Measurements from ENCODE around the gene SUSD2. TPM values are rescaled to one million over a fixed set of nuclear protein-coding genes. Genes with fewer than 3 reads are reported as not detected.
"Not testable (repeated sequence)": the region's sequence is repeated elsewhere in the genome, so short reads cannot be mapped to it uniquely, and the experiment has no call there.

SUSD2 gene
- total RNA-seq, 1 donor from 2014 or later = not detected

DNA sequence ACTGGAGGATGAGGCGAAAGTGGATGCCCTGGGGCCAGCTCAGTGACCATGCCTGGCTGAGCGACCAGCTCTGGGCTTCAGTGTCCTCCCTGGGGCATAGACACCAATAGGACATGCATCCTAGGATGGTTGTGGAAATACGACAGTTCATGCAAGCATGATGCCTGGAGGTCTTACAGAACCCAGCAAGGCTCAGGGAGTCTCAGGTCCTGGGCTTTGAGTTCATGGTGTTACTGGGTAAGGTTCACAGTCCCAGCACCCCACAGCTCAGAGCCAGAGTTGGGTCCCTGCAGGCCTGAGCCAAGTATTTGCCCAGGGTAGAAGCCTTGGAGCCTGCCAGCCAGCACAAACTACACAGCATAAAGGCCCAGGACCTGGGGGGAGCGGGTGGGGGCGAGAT, 4.2 kb upstream of the SUSD2 start:
- DNase-seq = no peak

DNA sequence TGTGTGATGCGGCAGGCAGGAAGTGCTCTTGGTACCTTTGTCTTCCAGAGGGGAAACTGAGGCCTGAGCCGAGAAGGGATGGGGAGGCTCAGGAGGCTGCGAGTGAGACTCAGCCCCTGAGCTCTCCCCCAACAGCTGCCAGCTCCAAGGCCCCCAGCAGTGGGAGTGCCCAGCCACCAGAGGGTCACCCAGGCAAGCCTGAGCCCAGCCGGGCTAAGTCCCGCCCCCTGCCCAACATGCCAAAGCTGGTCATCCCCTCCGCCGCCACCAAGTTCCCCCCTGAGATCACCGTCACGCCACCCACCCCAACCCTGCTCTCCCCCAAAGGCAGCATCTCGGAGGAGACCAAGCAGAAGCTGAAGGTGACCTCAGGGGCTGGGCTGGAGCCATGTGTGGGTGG, 3.8 kb upstream of the SUSD2 start:
- no peak for DNase-seq

DNA sequence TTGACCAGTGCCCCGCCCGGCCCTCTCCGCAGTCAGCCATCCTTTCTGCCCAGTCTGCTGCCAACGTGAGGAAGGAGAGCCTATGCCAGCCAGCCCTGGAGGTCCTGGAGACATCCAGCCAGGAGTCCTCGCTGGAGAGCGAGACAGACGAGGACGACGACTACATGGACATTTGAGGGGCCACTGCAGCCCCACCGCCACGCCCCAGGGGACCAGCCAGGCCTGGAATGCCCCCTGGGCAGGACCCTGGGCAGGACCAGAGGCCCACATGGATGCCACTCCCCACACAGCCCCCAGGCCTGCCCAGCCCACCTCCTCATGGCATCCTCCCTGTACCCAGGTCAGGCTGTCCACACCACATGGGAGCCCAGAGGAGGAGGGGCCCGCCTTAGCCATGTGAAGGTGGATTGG, 3.3 kb upstream of the SUSD2 start:
- no peak for DNase-seq

DNA sequence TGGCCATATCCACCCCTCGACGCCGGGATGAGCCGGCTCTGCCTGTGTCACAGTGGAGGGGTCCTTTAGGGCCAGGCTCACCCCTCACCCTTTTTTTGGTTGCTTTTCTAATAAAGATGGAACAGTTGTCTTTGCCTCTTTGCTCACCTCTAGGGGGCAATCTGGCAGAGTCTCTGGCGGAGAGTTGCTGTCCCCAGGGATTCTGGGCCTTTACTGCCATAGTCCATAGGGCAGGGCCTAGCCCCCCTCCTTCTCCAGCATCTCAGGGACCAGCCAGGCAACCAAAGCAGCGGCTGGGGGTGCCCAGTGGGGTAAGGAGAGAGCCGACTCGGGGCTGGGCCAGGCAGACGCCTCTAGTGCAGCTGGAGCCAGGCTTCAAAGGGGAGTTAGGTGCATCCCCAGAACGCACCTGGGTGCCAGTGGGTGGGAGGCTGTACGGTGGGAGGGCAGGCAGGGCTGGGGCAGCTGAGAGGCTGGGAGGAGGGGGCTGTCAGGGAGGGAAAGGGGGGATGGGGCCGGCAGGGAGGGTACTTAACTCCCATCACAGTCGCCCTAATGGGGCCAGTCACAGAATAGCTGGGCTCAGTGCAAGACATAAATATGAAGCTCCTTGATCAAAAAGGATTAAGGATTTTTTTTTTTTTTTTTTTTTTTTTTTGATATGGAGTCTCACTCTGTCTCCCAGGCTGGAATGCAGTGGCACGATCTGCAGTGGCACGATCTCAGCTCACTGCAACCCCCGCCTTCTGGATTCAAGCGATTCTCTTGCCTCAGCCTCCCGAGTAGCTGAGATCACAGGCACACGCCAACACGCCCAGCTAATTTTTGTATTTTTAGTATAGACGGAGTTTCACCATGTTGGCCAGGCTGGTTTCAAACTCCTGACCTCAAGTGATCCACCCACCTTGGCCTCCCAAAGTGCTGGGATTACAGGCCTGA, 2.5 kb upstream of the SUSD2 start:
- DNase-seq = no peak

DNA sequence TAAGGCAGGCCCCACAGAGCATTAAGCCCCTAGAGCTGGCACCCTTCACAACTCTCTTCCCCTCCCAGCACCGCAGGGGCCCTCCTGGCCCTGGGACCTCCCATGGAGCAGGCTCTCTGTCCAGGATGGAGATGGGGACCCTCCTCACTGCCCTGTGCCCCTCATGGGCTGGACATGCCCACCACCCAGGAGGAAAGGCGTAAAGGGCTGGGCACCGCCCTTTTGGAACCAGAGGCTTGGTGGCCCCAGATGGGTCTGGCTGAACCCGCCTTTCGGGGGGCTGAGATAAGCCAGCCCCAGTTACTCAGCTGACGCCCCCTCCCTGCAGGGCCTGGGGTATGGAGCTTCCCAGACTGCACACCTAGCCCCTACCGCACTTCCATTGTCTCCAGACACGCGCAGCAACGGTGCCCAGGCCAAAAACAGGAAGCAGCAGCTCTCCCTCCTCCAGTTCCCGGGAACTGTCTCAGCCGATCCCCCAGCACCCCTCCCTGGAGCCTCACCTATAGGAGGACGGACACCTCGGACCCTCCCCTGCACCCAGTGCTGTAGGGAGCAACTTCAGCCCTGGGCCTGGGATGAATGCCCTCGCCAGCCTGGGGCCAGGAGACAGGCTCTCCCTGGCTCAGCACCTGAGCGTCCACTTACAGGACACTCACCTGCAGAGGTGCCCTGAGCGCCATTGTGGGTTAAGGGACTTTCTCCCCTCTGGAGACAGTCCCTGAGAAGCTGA, 1.6 kb upstream of the SUSD2 start:
- no peak for DNase-seq

DNA sequence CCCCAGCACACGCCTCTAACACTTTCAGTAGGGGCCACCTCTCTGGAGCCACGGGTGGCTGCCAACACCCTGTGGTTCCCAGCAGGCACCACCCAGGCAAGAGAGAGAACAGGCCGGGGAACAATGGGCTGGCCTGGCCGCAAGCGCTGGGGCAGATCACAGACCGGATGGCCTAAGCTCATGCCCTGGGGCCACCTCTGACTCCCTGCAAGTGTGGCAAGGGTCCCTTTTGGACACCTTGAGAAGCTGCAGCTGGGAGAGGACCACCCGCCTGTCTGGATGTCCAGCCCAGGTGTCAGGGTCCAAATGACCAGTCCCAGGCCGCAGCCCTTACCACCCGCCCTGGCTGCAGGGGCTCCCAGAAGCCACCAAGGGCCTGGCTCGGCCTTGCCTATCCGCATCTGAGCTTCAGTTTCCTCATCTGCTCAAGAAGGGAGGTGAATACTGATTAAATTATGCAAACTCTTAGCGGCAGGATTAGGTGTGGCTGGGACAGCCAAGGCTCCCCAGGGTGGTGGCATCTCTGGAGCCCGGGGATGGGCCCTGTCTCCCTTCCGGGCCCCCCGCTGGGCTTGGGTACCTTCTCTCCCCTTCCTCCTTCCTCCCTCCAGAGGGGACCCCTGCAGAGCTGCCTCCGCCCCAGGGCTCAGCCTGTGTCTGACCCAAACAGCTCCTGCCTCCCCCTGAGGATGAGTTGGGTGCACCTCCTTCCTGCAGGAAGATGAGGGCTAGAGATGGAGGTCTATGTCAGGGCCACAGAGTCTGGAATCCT, 785 bp upstream of the SUSD2 start:
- no peak for DNase-seq

DNA sequence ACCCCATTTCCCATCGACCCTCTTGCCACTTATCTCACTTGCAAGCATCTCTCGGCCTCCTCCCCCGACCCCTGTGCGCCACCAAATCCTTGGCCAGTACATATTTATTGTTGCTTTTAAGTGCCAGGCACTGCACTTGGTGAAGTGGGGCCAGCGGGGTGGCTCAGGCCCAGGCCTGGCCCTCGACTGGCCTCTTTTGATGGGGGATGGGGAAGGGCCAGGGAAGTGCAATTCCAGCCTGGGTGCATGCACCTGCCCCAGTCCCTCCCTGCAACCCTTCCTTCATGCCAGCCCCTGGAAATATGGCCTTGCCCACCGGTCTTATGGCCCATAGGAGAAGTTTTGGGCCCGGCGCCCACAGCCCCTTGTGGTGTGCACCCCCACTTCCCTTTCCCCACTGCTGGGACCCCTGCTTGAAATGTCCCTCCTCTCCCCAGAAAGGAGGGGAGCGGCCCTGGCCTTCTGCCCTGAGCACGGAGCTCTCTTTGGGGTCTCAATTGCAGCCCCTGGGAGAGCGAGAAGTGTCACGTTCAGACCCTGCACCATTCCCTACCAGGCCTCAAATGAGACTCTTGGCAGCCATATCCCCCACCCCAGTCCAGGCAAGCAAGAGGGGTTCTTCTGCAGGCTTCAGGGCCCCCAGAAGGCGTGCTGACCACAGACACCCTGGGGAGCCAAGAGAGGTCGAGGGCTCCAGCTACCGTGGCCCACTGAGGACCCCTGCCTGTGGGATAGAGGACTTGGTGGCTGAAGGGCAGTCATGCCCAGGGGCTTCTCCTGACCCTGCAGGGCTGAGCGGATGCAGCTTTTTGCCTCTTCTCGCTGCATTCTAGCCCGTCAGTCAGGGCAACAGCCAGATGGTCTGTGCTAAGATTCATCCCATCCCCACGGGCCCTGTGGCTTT, 961 bp downstream of the SUSD2 start:
- DNase-seq = no peak

DNA sequence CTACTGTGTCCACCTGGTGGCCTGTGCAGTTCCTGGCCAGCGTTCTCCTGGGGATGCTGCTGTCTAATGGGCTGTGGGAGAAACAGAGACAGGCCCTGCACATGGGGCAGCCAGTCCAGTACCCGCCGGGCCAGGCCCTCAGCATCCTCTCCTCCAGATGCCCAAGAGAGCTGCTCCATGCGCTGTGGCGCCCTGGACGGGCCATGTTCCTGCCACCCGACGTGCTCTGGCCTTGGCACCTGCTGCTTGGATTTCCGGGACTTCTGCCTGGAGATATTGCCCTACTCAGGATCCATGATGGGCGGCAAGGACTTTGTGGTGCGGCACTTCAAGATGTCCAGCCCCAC, 1.6 kb downstream of the SUSD2 start:
- DNase-seq = not testable (repeated sequence)

DNA sequence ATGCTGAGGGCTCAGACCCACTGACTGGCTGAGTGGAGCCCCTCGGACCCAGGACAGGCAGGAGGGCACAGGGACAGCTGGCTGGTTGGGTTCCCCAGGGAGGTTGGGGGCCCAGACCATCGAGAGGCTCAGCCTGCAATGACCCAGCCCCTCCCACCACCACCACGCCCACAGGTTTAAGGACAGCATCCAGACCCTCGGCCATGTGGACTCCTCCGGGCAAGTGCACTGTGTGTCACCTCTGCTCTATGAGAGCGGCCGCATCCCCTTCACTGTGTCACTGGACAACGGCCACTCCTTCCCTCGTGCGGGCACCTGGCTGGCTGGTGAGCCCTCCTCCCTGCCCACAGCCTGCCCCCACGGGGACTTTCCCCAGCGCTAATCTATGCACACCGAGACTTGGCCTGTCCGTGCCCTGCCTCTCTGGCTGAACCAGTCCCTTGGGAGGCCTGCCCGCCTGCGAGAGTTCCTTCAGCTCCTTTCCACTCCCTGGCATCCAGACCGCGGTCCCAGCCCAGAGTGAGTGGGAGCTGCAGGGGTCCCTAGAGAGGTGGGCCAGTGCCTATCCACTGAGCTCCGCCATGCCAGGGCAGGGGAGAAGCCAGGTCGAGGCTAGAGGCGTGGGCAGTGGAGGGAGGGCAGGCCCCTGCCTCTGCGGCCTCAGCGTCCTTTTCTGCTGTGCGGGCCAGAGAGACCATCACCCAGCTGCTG, 2.2 kb downstream of the SUSD2 start:
- no peak for DNase-seq

DNA sequence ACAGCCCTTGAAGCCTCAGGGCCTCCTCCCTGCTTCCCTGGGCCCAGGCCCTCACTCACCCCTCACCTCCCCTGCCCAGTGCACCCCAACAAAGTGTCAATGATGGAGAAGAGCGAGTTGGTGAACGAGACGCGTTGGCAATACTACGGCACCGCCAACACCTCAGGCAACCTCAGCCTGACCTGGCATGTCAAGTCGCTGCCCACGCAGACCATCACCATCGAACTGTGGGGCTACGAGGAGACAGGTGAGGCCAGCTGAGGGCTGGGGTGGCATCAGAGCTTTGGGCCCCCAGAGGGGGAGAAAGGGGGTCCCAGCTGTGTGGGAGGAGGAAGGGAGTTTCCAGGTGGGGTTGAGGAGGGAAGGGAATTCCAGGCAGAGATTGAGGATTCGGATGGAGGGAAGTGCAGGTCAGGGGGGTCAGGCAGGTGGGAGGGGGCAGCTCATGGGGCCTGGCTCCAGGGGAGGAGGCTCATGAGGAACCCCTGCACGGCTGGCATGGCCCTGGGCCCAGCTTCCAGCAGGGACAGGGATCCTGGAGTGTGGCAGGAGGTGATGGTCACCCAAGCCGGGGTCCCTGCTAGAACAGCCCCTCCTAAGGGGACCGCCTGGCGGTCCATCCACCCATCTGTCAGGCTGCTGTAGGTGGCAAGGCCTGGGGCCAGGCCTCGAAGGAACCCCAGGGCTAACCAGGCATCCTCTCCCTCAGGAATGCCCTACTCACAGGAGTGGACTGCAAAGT, 2.9 kb downstream of the SUSD2 start:
- DNase-seq = no peak

DNA sequence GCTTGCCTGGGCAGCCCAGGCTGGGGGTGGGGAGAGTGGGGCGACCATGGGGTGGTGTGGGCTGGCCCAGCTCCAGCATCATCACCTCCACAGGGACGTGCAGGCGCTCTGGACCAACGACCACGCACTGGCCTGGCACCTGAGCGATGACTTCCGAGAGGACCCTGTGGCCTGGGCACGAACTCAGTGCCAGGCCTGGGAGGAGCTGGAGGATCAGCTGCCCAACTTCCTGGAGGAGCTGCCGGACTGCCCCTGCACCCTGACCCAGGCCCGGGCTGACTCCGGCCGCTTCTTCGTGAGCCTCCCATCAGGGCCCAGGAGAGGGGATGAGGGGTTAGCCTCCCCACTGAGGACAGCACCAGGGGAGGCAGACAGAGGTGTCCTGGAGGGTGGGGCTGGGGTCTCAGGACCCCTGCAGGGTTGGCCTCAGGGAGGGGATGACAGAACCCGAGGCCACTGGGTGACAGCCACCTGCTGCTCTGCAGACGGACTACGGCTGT, 3.8 kb downstream of the SUSD2 start:
- DNase-seq = no peak

DNA sequence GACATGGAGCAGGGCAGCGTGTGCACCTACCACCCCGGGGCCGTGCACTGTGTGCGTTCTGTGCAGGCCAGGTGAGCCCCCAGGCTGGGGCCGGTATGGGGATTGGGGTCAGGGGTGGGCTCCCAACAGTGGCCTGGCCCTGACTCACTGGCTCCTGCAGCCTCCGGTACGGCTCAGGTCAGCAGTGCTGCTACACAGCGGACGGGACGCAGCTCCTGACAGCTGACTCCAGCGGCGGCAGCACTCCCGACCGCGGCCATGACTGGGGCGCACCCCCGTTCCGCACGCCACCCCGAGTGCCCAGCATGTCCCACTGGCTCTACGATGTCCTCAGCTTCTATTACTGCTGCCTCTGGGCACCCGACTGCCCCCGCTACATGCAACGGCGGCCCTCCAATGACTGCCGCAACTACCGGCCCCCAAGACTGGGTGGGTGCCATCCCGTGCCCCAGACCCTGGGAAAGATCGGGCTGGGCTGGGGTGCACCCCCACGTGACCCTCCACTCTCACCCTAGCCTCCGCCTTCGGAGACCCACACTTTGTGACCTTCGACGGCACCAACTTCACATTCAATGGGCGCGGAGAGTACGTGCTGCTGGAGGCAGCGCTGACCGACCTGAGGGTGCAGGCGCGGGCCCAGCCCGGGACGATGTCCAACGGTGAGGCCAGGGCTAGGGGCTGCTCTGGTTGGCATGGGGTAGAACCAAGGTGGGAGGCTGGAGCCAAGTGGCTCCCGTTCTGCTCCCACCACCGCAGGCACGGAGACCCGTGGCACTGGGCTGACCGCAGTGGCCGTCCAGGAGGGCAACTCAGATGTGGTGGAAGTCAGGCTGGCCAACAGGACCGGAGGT, 4.4 kb downstream of the SUSD2 start:
- no peak for DNase-seq

DNA sequence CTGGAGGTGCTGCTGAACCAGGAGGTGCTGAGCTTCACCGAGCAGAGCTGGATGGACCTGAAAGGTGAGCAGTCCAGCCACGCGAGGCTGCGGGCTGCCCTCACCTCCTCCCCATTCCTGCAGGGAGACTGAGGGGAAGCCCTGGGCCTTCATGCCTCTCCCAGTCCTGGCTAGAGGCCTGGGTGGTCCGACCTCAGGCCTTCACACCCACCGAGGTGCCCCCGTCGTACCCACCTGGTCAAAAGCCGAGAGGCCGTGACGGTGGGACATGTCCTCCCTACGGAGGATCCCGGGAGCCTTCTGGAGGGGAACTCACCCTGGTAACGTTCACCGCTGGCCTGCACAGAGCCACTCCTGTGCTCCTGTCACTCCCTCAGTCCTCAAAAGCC, 5.1 kb downstream of the SUSD2 start:
- no peak for DNase-seq

DNA sequence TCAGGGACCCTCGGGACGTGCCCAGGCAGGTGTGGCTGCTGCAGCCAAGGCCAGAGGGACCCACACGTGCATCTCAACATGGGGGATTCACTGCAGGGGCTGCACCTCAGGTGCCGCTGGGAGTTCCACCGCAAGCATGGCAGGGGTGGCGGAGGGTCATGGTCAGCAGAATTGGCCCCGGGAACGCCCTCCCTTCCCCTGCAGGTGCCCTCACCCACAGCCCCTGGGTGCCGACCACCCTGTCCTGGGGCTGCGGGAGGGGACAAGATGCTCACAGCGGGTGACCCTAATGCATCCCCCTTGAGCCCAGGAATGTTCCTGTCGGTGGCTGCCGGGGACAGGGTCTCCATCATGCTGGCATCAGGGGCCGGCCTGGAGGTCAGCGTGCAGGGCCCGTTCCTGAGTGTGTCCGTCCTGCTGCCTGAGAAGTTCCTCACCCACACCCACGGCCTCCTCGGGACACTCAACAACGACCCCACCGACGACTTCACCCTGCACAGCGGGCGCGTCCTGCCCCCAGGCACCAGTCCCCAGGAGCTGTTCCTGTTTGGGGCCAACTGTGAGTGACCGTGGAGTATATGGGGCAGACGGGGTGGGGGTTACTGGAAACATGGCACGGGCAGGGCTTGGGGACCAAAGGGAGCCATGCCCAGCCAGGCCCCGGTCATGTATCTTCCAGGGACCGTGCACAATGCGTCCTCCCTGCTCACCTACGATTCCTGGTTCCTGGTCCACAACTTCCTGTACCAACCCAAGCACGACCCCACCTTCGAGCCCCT, 5.8 kb downstream of the SUSD2 start:
- no peak for DNase-seq

DNA sequence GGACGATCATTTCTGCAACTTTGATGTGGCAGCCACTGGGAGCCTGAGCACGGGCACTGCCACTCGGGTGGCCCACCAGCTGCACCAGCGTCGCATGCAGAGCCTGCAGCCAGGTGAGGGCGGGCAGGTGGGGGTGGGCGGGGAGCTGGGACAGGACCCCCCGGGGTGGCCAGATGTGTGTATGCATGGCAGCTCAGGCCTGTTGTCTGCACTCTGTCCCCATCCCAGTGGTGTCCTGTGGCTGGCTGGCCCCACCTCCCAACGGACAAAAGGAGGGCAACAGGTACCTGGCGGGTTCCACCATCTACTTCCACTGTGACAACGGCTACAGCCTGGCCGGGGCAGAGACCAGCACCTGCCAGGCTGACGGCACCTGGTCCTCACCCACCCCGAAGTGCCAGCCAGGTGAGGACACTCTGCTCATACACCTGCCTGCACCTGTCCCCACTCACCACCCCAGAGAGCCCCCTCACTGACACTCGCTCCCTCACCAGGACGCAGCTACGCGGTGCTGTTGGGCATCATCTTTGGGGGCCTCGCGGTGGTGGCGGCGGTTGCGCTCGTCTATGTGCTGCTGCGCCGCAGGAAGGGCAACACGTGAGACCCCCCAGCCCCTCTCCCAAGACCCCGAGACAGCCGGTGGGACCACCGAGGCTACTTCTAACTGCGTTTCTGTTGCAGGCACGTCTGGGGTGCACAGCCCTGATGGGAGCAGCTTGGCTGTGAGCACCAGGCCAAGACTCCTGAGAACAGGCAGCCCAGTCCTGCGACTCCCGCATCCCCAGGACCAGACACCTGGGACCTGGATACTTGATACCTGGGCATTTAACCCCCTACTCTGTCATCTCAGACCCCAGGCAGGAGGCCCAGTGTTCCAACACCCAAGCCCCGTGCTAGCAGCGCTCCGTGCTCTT, 6.7 kb downstream of the SUSD2 start:
- no peak for DNase-seq

DNA sequence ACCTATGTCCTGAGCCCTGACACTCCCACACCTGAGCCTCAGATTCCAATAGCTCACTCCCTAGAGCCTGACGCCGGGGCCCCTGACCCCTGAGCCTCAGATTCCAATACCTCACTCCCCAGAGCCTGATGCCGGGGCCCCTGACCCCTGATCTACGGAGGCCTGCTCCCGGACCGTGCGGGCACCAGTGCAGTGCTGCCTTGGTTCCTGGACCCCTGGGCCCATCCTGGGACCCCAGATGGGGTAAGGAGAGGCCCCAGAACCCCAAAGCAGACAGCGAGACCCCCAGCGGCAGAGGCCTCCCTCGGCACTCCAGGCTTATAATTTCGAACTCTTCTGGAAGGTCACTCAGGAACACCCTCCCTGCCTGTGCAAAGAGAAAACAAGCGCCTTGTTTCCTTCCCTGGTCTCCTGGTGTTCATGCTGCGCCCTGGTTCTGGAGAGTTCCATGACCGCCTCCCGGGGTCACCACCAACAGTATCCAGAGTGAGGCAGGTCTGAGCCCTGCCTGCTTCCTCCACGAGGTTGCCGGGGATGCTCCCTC, 7.5 kb downstream of the SUSD2 start:
- DNase-seq = no peak
